SKM-1 treated with dmso at 0.1 percent for 144 hours (cell line): ENCODE data around the gene WDR70.
"Not testable (repeated sequence)": the region's sequence is repeated elsewhere in the genome, so short reads cannot be mapped to it uniquely, and the experiment has no call there.

ENCODE experiments used
- DNase-seq: peaks from one replicate; lab custom pipeline; 2025; ENCODE audit not compliant: unreplicated experiment; lab: John Stamatoyannopoulos, UW

Gene WDR70

GRCh38 chr5:37628876-37629275 is 249.8 kb downstream of the WDR70 start:
- DNase-seq = no peak

- no peak for DNase-seq
Observed at GRCh38 chr5:37631939-37632338, 252.8 kb downstream of the WDR70 start.

GRCh38 chr5:37637165-37637845 is 258.2 kb downstream of the WDR70 start:
- DNase-seq = no peak

- no peak for DNase-seq
Observed at GRCh38 chr5:37638897-37639296, 259.8 kb downstream of the WDR70 start.

GRCh38 chr5:37640088-37640487 is 261.0 kb downstream of the WDR70 start:
- no peak for DNase-seq

- DNase-seq = no peak
Observed at GRCh38 chr5:37641933-37642332, 262.8 kb downstream of the WDR70 start.

- no peak for DNase-seq
Observed at GRCh38 chr5:37645707-37646106, 266.6 kb downstream of the WDR70 start.

GRCh38 chr5:37654566-37654965 is 275.4 kb downstream of the WDR70 start:
- DNase-seq = not testable (repeated sequence)

GRCh38 chr5:37657046-37657445 is 277.9 kb downstream of the WDR70 start:
- no peak for DNase-seq

- DNase-seq = no peak
Observed at GRCh38 chr5:37658440-37658839, 279.3 kb downstream of the WDR70 start.

GRCh38 chr5:37660319-37660718 is 281.2 kb downstream of the WDR70 start:
- DNase-seq = no peak

GRCh38 chr5:37661227-37661920 is 282.3 kb downstream of the WDR70 start:
- DNase-seq = no peak

- DNase-seq = no peak
Observed at GRCh38 chr5:37661951-37662350, 282.8 kb downstream of the WDR70 start.

- no peak for DNase-seq
Observed at GRCh38 chr5:37662362-37662761, 283.2 kb downstream of the WDR70 start.

GRCh38 chr5:37662789-37663485 is 283.8 kb downstream of the WDR70 start:
- DNase-seq = no peak

- no peak for DNase-seq
Observed at GRCh38 chr5:37663538-37663937, 284.4 kb downstream of the WDR70 start.

- no peak for DNase-seq
Observed at GRCh38 chr5:37664551-37664950, 285.4 kb downstream of the WDR70 start.

GRCh38 chr5:37665272-37665671 is 286.2 kb downstream of the WDR70 start:
- no peak for DNase-seq

GRCh38 chr5:37665889-37666288 is 286.8 kb downstream of the WDR70 start:
- no peak for DNase-seq

- DNase-seq = no peak
Observed at GRCh38 chr5:37667430-37667829, 288.3 kb downstream of the WDR70 start.

- DNase-seq = no peak
Observed at GRCh38 chr5:37667846-37668245, 288.7 kb downstream of the WDR70 start.

- DNase-seq = no peak
Observed at GRCh38 chr5:37668524-37669047, 289.5 kb downstream of the WDR70 start.
